Measurements from ENCODE around the gene APLP2. TPM values are rescaled to one million over a fixed set of nuclear protein-coding genes. Genes with fewer than 3 reads are reported as not detected.

APLP2 gene
- total and polyA plus RNA-seq, 9 of the 15 experiments (the other 6 are each of a cell fraction or from before 2014, with no cell fraction given) = 17.4 to 164 (median 118) TPM

- TF ChIP-seq ZNF124 (CRISPR knock-in tag; IDR thresholded peaks at IDR 0.05) (no peak), MIER1 (IDR thresholded peaks at IDR 0.05; ENCODE audit: low read depth) (no peak), GTF2F1 (IDR thresholded peaks at IDR 0.05; ENCODE audit: low read depth, low read length) (no peak), SOX6 (IDR thresholded peaks at IDR 0.05) (no peak), ZBTB11 (CRISPR knock-in tag; IDR thresholded peaks at IDR 0.05) (peak in 1 of 3 experiments; percentile 79; a peak in 2 of 6 replicates), ZMIZ1 (IDR thresholded peaks at IDR 0.05; ENCODE audit: low read depth in 2 of 2, low read length in 2 of 2) (no peak), IRF9 (tag; IDR thresholded peaks at IDR 0.05) (no peak), ZNF12 (CRISPR knock-in tag; IDR thresholded peaks at IDR 0.05) (no peak), POLR2A (conservative IDR thresholded peaks at IDR 0.05) (no peak), KLF13 (tag; IDR thresholded peaks at IDR 0.05; ENCODE audit: borderline replicate concordance, low read depth) (peak; percentile 71; the same call in 1 of the 2 replicates), KLF1 (tag; IDR thresholded peaks at IDR 0.05) (peak; percentile 57; the same call in 1 of the 2 replicates), ZNF639 (CRISPR knock-in tag; conservative IDR thresholded peaks at IDR 0.05 in 1 of 2, IDR thresholded peaks at IDR 0.05 in 1 of 2) (0 out of 4 replicates have a peak, but pooled peaks of 1 of the 2 experiments have one; percentile 31), CEBPG (CRISPR knock-in tag; IDR thresholded peaks at IDR 0.05) (no peak), CEBPG (tag; conservative IDR thresholded peaks at IDR 0.05 in 1 of 2, IDR thresholded peaks at IDR 0.05 in 1 of 2) (no peak), RNF2 (IDR thresholded peaks at IDR 0.05) (peak; percentile 47; the same call in 1 of the 2 replicates), DPF2 (IDR thresholded peaks at IDR 0.05) (peak; percentile 25; the same call in 1 of the 2 replicates), ZBTB7A (IDR thresholded peaks at IDR 0.05; ENCODE audit: borderline replicate concordance, control insufficient read depth, low read depth, low read length) (peak; percentile 90), HDGF (IDR thresholded peaks at IDR 0.05) (no peak), SIN3B (IDR thresholded peaks at IDR 0.05; ENCODE audit: low read depth) (no peak)
These were observed 572 bp upstream of the APLP2 start (continued) for GRCh38 chr11:130068986-130069658.
